ENCODE results near the gene CXorf66.
"Not testable (repeated sequence)": the region's sequence is repeated elsewhere in the genome, so short reads cannot be mapped to it uniquely, and the experiment has no call there.

CXorf66 gene, protein sequence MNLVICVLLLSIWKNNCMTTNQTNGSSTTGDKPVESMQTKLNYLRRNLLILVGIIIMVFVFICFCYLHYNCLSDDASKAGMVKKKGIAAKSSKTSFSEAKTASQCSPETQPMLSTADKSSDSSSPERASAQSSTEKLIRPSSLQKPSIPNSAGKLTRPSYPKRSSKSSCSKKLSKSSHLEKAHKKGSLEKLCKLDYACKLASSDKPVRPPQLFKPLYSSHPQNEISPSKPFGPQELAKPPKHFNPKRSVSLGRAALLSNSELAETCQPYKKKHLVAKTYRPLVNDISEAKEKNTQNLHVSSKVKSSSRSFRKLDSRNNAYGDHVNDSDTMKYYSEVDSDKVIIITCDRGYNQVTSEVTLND

GRCh38 chrX:139965421-139965820, at the start of gene CXorf66:
CXorf66 (minus strand) TSS chrX:139965521; CDS start chrX:139965496, 25 bp downstream.
- Mint-ChIP-seq H3K4me3 (no peak within 1 kb of the TSS), H3K27me3 (peaks cover 0 to 2% of the 10 kb centered on the region in 2 donors), H3K27ac (no peak within 1 kb of the TSS), H3K36me3 (no peaks in the 10 kb centered on the region), H3K9me3 (peaks cover 0 to under 1% of the 10 kb centered on the region in 2 donors), H3K4me1 (peaks cover 0 to 2% of the 10 kb centered on the region in 2 donors)
- DNase-seq = no peak
- ATAC-seq (replicated peaks) = no peak

DNA sequence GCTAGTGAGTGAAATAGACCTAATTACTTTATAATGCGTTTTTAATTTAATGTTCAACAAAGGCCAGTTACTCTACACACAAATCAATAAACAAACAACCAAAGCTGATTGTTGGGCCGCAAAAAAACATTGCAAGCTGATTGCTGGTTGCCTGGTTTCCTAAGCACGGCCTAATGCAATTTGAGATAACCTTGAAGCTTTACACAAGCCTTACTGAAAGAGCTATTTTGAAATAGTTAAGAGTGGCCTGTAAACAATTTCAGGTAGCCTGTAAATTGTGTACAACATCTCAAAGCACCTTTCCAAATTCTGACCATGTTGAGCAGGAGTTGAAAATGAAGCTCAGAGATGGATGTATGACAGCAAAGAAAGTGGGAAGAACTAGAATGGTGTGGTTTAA, 17.5 kb upstream of the CXorf66 start:
- H3K27me3 Mint-ChIP-seq = peaks cover 0 to 3% of the 10 kb centered on the region in 2 donors
- H3K27ac Mint-ChIP-seq = no peak overlapping the region
- no peaks in the 10 kb centered on the region for H3K4me1 Mint-ChIP-seq
- no peak overlapping the region for H3K4me3 Mint-ChIP-seq
- no peaks in the 10 kb centered on the region for H3K36me3 Mint-ChIP-seq
- DNase-seq = no peak
- no peak for ATAC-seq (replicated peaks)
- H3K9me3 Mint-ChIP-seq = no peaks in the 10 kb centered on the region

- ATAC-seq (replicated peaks) = no peak
- Mint-ChIP-seq H3K9me3 (peaks cover 0 to 6% of the 10 kb centered on the region in 2 donors), H3K4me3 (no peak overlapping the region), H3K27me3 (peaks cover 12 to 19% of the 10 kb centered on the region in 2 donors), H3K4me1 (peaks cover 0 to 2% of the 10 kb centered on the region in 2 donors), H3K27ac (no peak overlapping the region), H3K36me3 (no peaks in the 10 kb centered on the region)
- no peak for DNase-seq
Observed at GRCh38 chrX:139974471-139974870, 9.2 kb upstream of the CXorf66 start.

GRCh38 chrX:139972629-139973624, 7.6 kb upstream of the CXorf66 start:
- Mint-ChIP-seq H3K4me1 (peaks cover 0 to 2% of the 10 kb centered on the region in 2 donors), H3K36me3 (no peaks in the 10 kb centered on the region), H3K27ac (no peak overlapping the region)

DNA sequence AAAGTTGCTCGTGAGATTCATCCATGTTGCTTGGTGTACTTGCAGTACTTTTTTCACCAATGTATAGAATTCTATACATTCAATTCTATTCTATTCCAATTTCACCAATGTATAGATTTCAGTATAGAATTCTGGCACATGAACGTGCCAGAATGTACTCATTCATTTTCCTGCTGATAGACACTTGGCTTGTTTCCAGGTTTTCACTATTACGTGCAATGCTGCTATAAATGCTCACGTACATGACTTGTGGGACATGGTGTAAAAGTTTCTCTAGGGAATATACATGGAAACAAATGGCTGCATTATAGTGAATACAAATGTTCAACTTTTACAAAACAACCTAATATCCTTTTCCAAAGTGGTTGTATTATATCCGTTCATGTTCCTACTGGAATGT, 6.8 kb upstream of the CXorf66 start:
- H3K36me3 Mint-ChIP-seq = no peaks in the 10 kb centered on the region
- H3K9me3 Mint-ChIP-seq = peaks cover 0 to 6% of the 10 kb centered on the region in 2 donors
- no peak overlapping the region for H3K27ac Mint-ChIP-seq
- DNase-seq (no peak), ATAC-seq (replicated peaks) (no peak)
- H3K4me1 Mint-ChIP-seq = peaks cover 0 to 2% of the 10 kb centered on the region in 2 donors
- no peak overlapping the region for H3K4me3 Mint-ChIP-seq
- peaks cover 12 to 15% of the 10 kb centered on the region in 2 donors for H3K27me3 Mint-ChIP-seq

More at GRCh38 chrX:139972629-139973624, 7.6 kb upstream of the CXorf66 start:
- Mint-ChIP-seq H3K4me3 (no peak overlapping the region), H3K27me3 (peaks cover 12 to 17% of the 10 kb centered on the region in 2 donors), H3K9me3 (peaks cover 0 to 6% of the 10 kb centered on the region in 2 donors)
- ATAC-seq (replicated peaks) (no peak), DNase-seq (no peak)

GRCh38 chrX:139971394-139971749, 6.1 kb upstream of the CXorf66 start:
- Mint-ChIP-seq H3K36me3 (no peaks in the 10 kb centered on the region), H3K4me1 (peaks cover 0 to 2% of the 10 kb centered on the region in 2 donors), H3K4me3 (no peak overlapping the region), H3K27me3 (peaks cover 12 to 14% of the 10 kb centered on the region in 2 donors), H3K9me3 (peaks cover 0 to 5% of the 10 kb centered on the region in 2 donors), H3K27ac (no peak overlapping the region)
- DNase-seq (no peak), ATAC-seq (replicated peaks) (no peak)

DNA sequence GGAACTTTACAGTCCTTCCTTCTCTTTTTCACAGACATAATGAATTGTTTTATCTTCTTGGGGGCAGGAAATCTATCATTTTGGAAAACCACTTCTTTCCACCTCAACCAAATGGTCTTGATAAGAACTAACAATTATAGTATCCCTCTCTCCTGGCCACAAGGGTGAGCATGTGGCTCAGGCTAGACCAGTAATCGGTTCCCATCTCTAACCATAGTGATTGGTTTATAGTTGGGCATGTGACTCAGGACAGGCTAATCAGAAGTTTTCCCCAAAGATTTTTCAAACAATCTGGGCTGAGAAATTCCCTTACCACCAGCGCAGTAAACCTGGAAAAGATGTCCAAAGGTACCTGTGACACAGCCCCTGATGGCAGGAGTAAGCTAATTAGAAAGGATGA, 4.0 kb upstream of the CXorf66 start:
- H3K27me3 Mint-ChIP-seq = peaks cover 10 to 12% of the 10 kb centered on the region in 2 donors
- no peak for ATAC-seq (replicated peaks)
- DNase-seq = no peak
- no peaks in the 10 kb centered on the region for H3K36me3 Mint-ChIP-seq
- H3K4me3 Mint-ChIP-seq = no peak overlapping the region
- H3K9me3 Mint-ChIP-seq = no peaks in the 10 kb centered on the region
- no peak overlapping the region for H3K27ac Mint-ChIP-seq
- peaks cover 0 to 2% of the 10 kb centered on the region in 2 donors for H3K4me1 Mint-ChIP-seq

DNA sequence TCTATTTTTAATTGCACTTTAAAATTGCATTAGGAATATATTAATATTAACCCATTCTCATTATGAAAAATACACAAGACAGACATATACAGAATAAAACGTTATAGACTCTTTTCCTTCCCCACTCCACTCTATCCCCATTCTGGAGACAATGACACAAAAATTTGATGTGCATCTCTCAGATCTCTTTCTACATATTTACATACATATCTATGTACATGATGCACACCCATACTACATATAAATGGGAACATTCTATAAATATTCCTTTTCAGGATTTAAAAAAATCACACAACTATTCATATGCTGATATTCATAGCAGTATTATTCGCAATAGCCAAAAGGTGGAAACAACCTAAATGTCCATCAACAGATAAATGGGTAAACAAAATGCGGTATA, 2.4 kb upstream of the CXorf66 start:
- H3K9me3 Mint-ChIP-seq = no peaks in the 10 kb centered on the region
- H3K27me3 Mint-ChIP-seq = peaks cover 10 to 12% of the 10 kb centered on the region in 2 donors
- H3K4me1 Mint-ChIP-seq = peaks cover 0 to 2% of the 10 kb centered on the region in 2 donors
- H3K27ac Mint-ChIP-seq = no peak overlapping the region
- H3K36me3 Mint-ChIP-seq = no peaks in the 10 kb centered on the region
- H3K4me3 Mint-ChIP-seq = no peak overlapping the region
- DNase-seq (no peak), ATAC-seq (replicated peaks) (no peak)

DNA sequence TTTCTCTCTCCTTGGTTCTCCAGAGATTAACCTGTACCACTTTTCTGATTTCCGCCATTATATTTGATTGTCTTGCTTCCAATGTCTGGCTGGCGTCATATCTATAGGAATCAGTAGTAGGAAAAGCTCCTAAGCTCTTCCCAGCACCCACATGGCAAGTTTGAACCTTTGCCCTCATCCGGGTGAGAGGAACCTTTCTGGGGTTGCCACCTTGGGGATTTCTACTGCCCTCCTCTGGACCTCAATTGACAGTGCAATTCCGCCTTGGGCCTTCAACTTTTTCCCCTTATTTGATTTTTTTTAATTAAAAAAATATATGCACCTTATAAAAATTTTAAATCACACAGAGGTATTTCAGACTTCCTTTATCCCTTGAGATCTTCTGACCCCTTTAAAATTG, 2.0 kb upstream of the CXorf66 start:
- Mint-ChIP-seq H3K4me1 (peaks cover 0 to 2% of the 10 kb centered on the region in 2 donors), H3K9me3 (no peaks in the 10 kb centered on the region), H3K27me3 (peaks cover 10 to 12% of the 10 kb centered on the region in 2 donors), H3K27ac (no peak overlapping the region), H3K4me3 (no peak overlapping the region), H3K36me3 (no peaks in the 10 kb centered on the region)
- ATAC-seq (replicated peaks) (no peak), DNase-seq (no peak)

- ATAC-seq (replicated peaks); H3K4me3 Mint-ChIP-seq: not testable (repeated sequence)
Observed at GRCh38 chrX:139966159-139966558, 838 bp upstream of the CXorf66 start.

DNA sequence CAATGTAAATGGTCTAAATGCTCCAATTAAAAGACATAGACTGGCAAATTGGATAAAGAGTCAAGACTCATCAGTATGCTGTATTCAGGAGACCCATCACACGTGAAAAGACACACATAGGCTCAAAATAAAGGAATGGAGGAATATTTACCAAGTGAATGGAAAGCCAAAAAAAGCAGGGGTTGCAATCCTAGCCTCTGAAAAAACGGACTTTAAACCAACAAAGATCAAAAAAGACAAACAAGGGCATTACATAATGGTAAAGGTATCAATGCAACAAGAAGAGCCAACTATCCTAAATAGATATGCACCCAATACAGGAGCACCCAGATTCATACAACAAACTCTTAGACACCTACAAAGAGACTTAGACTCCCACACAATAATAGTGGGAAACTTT, 4.2 kb downstream of the CXorf66 start:
- H3K9me3 Mint-ChIP-seq; DNase-seq; H3K4me3 Mint-ChIP-seq; H3K27ac Mint-ChIP-seq; H3K4me1 Mint-ChIP-seq; H3K36me3 Mint-ChIP-seq; ATAC-seq (replicated peaks): not testable (repeated sequence)
- H3K27me3 Mint-ChIP-seq = peaks cover 13 to 14% of the 10 kb centered on the region in 2 donors

More at GRCh38 chrX:139966159-139966558, 838 bp upstream of the CXorf66 start:
- DNase-seq, H3K36me3 Mint-ChIP-seq, H3K27ac Mint-ChIP-seq, H3K27me3 Mint-ChIP-seq, H3K4me1 Mint-ChIP-seq, H3K9me3 Mint-ChIP-seq: not testable (repeated sequence)

DNA sequence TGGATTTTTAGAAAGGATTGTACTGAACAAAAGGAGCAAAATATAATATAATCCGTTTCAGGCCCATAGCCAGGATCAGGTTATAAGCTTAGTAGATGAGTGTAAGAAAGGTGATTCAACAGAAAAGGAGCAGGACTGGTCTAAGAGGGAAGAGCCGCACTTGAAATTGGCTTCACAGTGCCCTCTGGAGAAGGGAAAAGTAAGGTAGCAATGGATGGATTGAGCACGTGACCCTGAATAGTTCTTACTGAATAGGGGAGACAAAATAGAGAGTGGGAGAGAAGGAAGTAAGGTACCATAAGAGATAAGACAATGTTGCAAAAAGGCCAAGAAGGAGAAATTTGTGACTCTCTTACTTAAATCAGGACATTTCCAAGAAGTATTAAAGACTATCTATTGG, 15.6 kb downstream of the CXorf66 start:
- no peaks in the 10 kb centered on the region for H3K36me3 Mint-ChIP-seq
- H3K4me1 Mint-ChIP-seq = no peaks in the 10 kb centered on the region
- no peak overlapping the region for H3K27ac Mint-ChIP-seq
- no peak overlapping the region for H3K4me3 Mint-ChIP-seq
- H3K9me3 Mint-ChIP-seq = no peaks in the 10 kb centered on the region
- no peak for DNase-seq
- ATAC-seq (replicated peaks) = no peak
- no peaks in the 10 kb centered on the region for H3K27me3 Mint-ChIP-seq

- DNase-seq = no peak
- Mint-ChIP-seq H3K4me1 (peaks cover 2 to 5% of the 10 kb centered on the region in 2 donors), H3K27ac (no peak overlapping the region), H3K36me3 (no peaks in the 10 kb centered on the region), H3K27me3 (peaks cover 4 to 6% of the 10 kb centered on the region in 2 donors), H3K4me3 (no peak overlapping the region), H3K9me3 (no peaks in the 10 kb centered on the region)
- ATAC-seq (replicated peaks) = no peak
Observed at GRCh38 chrX:139945075-139945474, 20.2 kb downstream of the CXorf66 start.

- Mint-ChIP-seq H3K27ac (no peak overlapping the region), H3K27me3 (peaks cover 0 to 5% of the 10 kb centered on the region in 2 donors), H3K36me3 (no peaks in the 10 kb centered on the region), H3K9me3 (no peaks in the 10 kb centered on the region), H3K4me3 (no peak overlapping the region), H3K4me1 (peaks cover 0 to 5% of the 10 kb centered on the region in 2 donors)
- ATAC-seq (replicated peaks) (no peak), DNase-seq (no peak)
Observed at GRCh38 chrX:139936259-139936658, 29.1 kb downstream of the CXorf66 start.
